Hepatocyte (in vitro differentiated cells): Measurements from ENCODE around the gene PPP2R2C.

Source experiments
- EZH2 ChIP-seq: fragments of 200-600 bp; sonication (generic); IDR thresholded peaks from 2 replicates; pipeline ENCODE4 v1.6.1; 2016; ENCODE audit warnings: antibody characterized with exemption, mild to moderate bottlenecking, borderline replicate concordance
- EZH2phosphoT487 ChIP-seq: fragments of 200-600 bp; sonication (generic); IDR thresholded peaks from one replicate; pipeline ENCODE4 v1.6.1; 2018; ENCODE audit warnings: antibody characterized with exemption, mild to moderate bottlenecking, low read depth, moderate library complexity; ENCODE audit not compliant: unreplicated experiment, severe bottlenecking
- TF ChIP-seq, protein P1 (sequence below): fragments of 200-600 bp; sonication (generic); IDR thresholded peaks from 2 replicates; pipeline ENCODE4 v1.5.1; 2016; ENCODE audit warnings: antibody characterized with exemption, mild to moderate bottlenecking; ENCODE audit not compliant: poor library complexity

DNA sequence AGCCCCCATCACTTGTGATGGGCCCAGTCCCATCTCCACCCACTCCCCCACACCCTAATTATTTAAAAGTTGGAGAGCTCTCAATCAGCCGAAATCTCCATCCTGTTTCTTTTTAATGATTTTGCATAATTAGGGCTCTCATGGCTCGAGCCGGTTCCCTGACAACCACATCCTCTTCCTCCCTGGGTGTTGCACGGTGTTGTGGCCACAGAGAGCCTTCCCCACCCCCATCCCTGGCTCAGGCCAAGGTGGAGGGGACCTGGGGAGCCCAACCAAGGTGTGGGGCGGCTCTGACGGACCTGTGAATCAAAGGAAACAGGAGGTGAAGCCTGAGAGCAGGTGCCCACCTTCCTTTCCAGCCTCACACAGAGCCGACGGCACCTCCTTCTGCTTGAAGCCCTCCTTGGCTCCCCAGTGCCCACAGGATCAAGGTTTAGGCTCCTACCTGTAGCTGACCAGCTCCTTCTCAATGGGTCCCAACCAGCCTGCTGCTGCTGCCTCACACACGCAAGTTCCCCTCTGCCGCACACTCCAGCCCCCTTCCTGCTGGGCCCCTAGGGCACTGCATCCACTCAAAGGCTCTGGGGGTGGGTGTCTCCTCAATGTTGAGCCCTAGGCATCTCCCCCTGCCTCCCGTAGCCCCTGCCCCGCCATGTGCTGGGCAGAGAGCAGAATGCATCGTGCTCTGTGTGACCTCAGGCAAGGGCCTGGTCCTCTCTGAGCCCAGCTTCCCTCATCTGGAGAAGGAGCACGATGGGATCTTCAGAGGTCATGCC lies 134.1 kb downstream of the PPP2R2C start:
- TF ChIP-seq, protein P1, sequence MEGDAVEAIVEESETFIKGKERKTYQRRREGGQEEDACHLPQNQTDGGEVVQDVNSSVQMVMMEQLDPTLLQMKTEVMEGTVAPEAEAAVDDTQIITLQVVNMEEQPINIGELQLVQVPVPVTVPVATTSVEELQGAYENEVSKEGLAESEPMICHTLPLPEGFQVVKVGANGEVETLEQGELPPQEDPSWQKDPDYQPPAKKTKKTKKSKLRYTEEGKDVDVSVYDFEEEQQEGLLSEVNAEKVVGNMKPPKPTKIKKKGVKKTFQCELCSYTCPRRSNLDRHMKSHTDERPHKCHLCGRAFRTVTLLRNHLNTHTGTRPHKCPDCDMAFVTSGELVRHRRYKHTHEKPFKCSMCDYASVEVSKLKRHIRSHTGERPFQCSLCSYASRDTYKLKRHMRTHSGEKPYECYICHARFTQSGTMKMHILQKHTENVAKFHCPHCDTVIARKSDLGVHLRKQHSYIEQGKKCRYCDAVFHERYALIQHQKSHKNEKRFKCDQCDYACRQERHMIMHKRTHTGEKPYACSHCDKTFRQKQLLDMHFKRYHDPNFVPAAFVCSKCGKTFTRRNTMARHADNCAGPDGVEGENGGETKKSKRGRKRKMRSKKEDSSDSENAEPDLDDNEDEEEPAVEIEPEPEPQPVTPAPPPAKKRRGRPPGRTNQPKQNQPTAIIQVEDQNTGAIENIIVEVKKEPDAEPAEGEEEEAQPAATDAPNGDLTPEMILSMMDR: no peak
- no peak for TF ChIP-seq EZH2
- TF ChIP-seq EZH2phosphoT487: no peak
